Esophagus squamous epithelium (tissue), 5 donors: Measurements from ENCODE around the gene PREPL. TPM values are rescaled to one million over a fixed set of nuclear protein-coding genes. Genes with fewer than 3 reads are reported as not detected.

Experiments
- DNase-seq: peaks from one replicate; lab custom pipeline; 2025; lab: John Stamatoyannopoulos, UW
- H3K27ac ChIP-seq, 4 donors: fragments of 200-600 bp; sonication (generic); one replicate each; pipeline ENCODE4 v1.5.1; 2016 to 2019; ENCODE audit warnings: mild to moderate bottlenecking in 1 of 4
- H3K27me3 ChIP-seq, 4 donors: fragments of 200-600 bp; sonication (generic); 1 replicate in 3 of 4; 2 replicates in 1 of 4; pipeline versions ENCODE4 v1.5.1 to v1.6.0; 2017 to 2021; ENCODE audit warnings: antibody characterized with exemption in 1 of 4
- H3K36me3 ChIP-seq, 3 donors: fragments of 200-600 bp; sonication (generic); one replicate each; pipeline ENCODE4 v1.5.1; 2016 to 2019
- H3K4me1 ChIP-seq, 3 donors: fragments of 200-600 bp; sonication (generic); one replicate each; pipeline ENCODE4 v1.5.1; 2017 to 2019
- H3K4me3 ChIP-seq, 4 donors: fragments of 200-600 bp; sonication (generic); 1 replicate in 3 of 4; 2 replicates in 1 of 4; pipeline ENCODE4 v1.5.1; 2016 to 2019; ENCODE audit warnings: mild to moderate bottlenecking in 2 of 4, moderate library complexity in 1 of 4
- H3K9me3 ChIP-seq, 3 donors: fragments of 200-600 bp; sonication (generic); one replicate each; pipeline ENCODE4 v1.5.1; 2016 to 2019
- CTCF ChIP-seq, 6 experiments: fragments of 450-650 bp in 4 of 6; fragments of 200-600 bp in 2 of 6; sonication (generic) in 2 of 6; IDR thresholded peaks; one replicate each; pipeline ENCODE4 v1.5.1; 2016 to 2019; ENCODE audit warnings: antibody characterized with exemption in 6 of 6, mild to moderate bottlenecking in 4 of 6, moderate library complexity in 4 of 6
- POLR2A ChIP-seq, 4 donors: fragments of 450-650 bp; IDR thresholded peaks; one replicate each; pipeline ENCODE4 v1.6.1; 2017; ENCODE audit warnings: antibody characterized with exemption in 4 of 4, mild to moderate bottlenecking in 4 of 4, moderate library complexity in 3 of 4
- WGBS, 2 donors: methylation state at CpG; one replicate each; pipeline ENCODE4 v1.1.5; 2018; 5-methylcytosine and 5-hydroxymethylcytosine counted together
- intact Hi-C: fragments of 100-400 bp; cut with DNase I; formaldehyde crosslinking; loops from one replicate; pipeline ENCODE4 v1.15.0; 2022
- total RNA-seq, 4 donors: library from RNA; depleted of rRNA; stranded (reverse); fragments of >200 nt; gene quantifications; one replicate each; pipeline ENCODE4 v1.1.0, GENCODE V29; 2016
- donor health status: DM: yes; HTN: yes; CAD: no.

PREPL gene
- total RNA-seq, 4 donors from 2014 or later: 18.5 to 25.7 (median 23.2) TPM

- H3K36me3 ChIP-seq: peaks cover 0 to 92% (median 14%) of the 10 kb centered on the region in 3 donors
- peaks cover 0 to 33% (median 3%) of the 10 kb centered on the region in 3 donors for H3K4me1 ChIP-seq
- H3K27ac ChIP-seq: no peak overlapping the region
- 87 to 89% methylated on average over 4 of the region's 4 CpGs for WGBS, 2 donors
- TF ChIP-seq CTCF (IDR thresholded peaks at IDR 0.05) (no peak), POLR2A (IDR thresholded peaks at IDR 0.05) (no peak)
- no peaks in the 10 kb centered on the region for H3K9me3 ChIP-seq
- intact Hi-C loops: no loop called here
- H3K27me3 ChIP-seq: no peaks in the 10 kb centered on the region
- DNase-seq: no peak
- H3K4me3 ChIP-seq: no peak overlapping the region
These were observed 35.4 kb downstream of the PREPL start for GRCh38 chr2:44325897-44326296.

- Histone ChIP-seq H3K4me3 (no peak overlapping the region), H3K27me3 (no peaks in the 10 kb centered on the region), H3K27ac (no peak overlapping the region), H3K4me1 (peaks cover 0 to 31% (median 3%) of the 10 kb centered on the region in 3 donors), H3K36me3 (peaks cover 0 to 92% (median 21%) of the 10 kb centered on the region in 3 donors), H3K9me3 (no peaks in the 10 kb centered on the region)
- no peak for DNase-seq
- 44 to 55% methylated on average over 1 of the region's 1 CpG for WGBS, 2 donors
- intact Hi-C loops: no loop called here
- no peak for TF ChIP-seq CTCF (IDR thresholded peaks at IDR 0.05)
- no peak for TF ChIP-seq POLR2A (IDR thresholded peaks at IDR 0.05)
These were observed 36.3 kb downstream of the PREPL start for GRCh38 chr2:44324971-44325426.

- H3K4me3 ChIP-seq: no peak overlapping the region
- intact Hi-C loops: no loop called here
- H3K27ac ChIP-seq: no peak overlapping the region
- TF ChIP-seq CTCF (IDR thresholded peaks at IDR 0.05): no peak
- no peak for TF ChIP-seq POLR2A (IDR thresholded peaks at IDR 0.05)
- peaks cover 0 to 20% (median 3%) of the 10 kb centered on the region in 3 donors for H3K4me1 ChIP-seq
- DNase-seq: no peak
- WGBS, 2 donors: 88 to 94% methylated on average over 5 of the region's 5 CpGs
- no peaks in the 10 kb centered on the region for H3K9me3 ChIP-seq
- peaks cover 0 to 90% (median 21%) of the 10 kb centered on the region in 3 donors for H3K36me3 ChIP-seq
- H3K27me3 ChIP-seq: no peaks in the 10 kb centered on the region
These were observed 39.9 kb downstream of the PREPL start for GRCh38 chr2:44321360-44321759.

- Histone ChIP-seq H3K9me3 (no peaks in the 10 kb centered on the region), H3K4me1 (peaks cover 0 to 17% (median 3%) of the 10 kb centered on the region in 3 donors), H3K36me3 (peaks cover 0 to 90% (median 21%) of the 10 kb centered on the region in 3 donors), H3K27ac (no peak overlapping the region), H3K4me3 (no peak overlapping the region), H3K27me3 (no peaks in the 10 kb centered on the region)
- TF ChIP-seq POLR2A (IDR thresholded peaks at IDR 0.05) (no peak), CTCF (IDR thresholded peaks at IDR 0.05) (no peak)
- DNase-seq: no peak
- intact Hi-C loops: no loop called here
- WGBS, 2 donors: 70 to 80% methylated on average over 1 of the region's 1 CpG
These were observed 40.5 kb downstream of the PREPL start for GRCh38 chr2:44320832-44321231.

- Histone ChIP-seq H3K27ac (no peak overlapping the region), H3K27me3 (no peaks in the 10 kb centered on the region), H3K4me3 (no peak overlapping the region), H3K9me3 (peaks cover 0 to 20% (median 8%) of the 10 kb centered on the region in 3 donors), H3K36me3 (peaks cover 0 to 89% (median 16%) of the 10 kb centered on the region in 3 donors), H3K4me1 (no peaks in the 10 kb centered on the region)
- no peak for DNase-seq
- TF ChIP-seq CTCF (IDR thresholded peaks at IDR 0.05): no peak
- TF ChIP-seq POLR2A (IDR thresholded peaks at IDR 0.05): no peak
- intact Hi-C loops: no loop called here
These were observed 45.3 kb downstream of the PREPL start for GRCh38 chr2:44315945-44316344.
